ENCODE data around the gene POMT1. TPM values are rescaled to one million over a fixed set of nuclear protein-coding genes. Genes with fewer than 3 reads are reported as not detected.

Gene POMT1
- total RNA-seq, 2 donors from 2014 or later, result 36.5 to 59.5 TPM

GRCh38 chr9:131461166-131461565 lies 41.6 kb upstream of the POMT1 start:
- no peak overlapping the region for H3K4me3 ChIP-seq
- peaks cover 6 to 10% of the 10 kb centered on the region in 2 donors for H3K36me3 ChIP-seq
- H3K27ac ChIP-seq, result no peak overlapping the region
- no peaks in the 10 kb centered on the region for H3K9me3 ChIP-seq
- no peak for DNase-seq (ENCODE audit: low spot score)
- TF ChIP-seq, protein P1, sequence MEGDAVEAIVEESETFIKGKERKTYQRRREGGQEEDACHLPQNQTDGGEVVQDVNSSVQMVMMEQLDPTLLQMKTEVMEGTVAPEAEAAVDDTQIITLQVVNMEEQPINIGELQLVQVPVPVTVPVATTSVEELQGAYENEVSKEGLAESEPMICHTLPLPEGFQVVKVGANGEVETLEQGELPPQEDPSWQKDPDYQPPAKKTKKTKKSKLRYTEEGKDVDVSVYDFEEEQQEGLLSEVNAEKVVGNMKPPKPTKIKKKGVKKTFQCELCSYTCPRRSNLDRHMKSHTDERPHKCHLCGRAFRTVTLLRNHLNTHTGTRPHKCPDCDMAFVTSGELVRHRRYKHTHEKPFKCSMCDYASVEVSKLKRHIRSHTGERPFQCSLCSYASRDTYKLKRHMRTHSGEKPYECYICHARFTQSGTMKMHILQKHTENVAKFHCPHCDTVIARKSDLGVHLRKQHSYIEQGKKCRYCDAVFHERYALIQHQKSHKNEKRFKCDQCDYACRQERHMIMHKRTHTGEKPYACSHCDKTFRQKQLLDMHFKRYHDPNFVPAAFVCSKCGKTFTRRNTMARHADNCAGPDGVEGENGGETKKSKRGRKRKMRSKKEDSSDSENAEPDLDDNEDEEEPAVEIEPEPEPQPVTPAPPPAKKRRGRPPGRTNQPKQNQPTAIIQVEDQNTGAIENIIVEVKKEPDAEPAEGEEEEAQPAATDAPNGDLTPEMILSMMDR (IDR thresholded peaks at IDR 0.05), result no peak
- H3K27me3 ChIP-seq (replicated peaks; ENCODE audit: insufficient read depth), result no peaks in the 10 kb centered on the region
- 90% methylated on average over 1 of the region's 1 CpG for WGBS
- no peaks in the 10 kb centered on the region for H3K4me1 ChIP-seq (replicated peaks)
- intact Hi-C loops (cut with DNase I), result no loop called here

DNA sequence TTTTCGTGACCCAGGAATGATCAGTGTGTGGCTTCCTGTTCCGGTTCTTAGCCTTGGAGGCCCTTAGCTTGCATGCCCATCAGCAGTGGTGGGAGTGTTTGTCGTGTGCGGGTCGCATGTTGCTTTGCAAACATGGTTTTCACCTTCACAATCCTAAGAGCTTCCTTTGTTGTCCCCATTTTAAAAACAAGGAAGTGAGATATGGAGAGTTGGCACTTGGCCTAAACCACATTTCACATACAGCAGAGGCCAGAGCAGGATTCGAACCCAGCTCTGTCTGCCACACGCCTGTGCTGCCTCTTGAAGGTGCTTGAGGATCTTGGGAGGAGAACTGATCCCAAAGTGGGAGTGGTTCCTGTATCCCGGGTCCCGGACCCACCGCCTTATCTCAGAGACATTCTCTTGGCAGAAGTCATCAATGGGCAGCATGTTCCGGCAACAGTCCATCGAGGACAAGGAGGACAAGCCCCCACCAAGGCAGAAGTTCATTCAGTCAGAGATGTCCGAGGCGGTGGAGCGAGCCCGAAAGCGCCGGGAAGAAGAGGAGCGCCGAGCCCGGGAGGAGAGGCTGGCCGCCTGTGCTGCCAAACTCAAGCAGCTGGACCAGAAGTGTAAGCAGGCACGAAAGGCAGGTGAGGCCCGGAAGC lies 38.2 kb upstream of the POMT1 start:
- no peak overlapping the region for H3K27ac ChIP-seq
- WGBS, result 86% methylated on average over 24 of the region's 24 CpGs
- H3K36me3 ChIP-seq, result peaks cover 7 to 8% of the 10 kb centered on the region in 2 donors

GRCh38 chr9:131465401-131465800 lies 37.3 kb upstream of the POMT1 start:
- no peak overlapping the region for H3K4me3 ChIP-seq
- TF ChIP-seq POLR2AphosphoS5 (IDR thresholded peaks at IDR 0.05) (no peak), POLR2A (IDR thresholded peaks at IDR 0.05) (no peak)
- TF ChIP-seq, protein P1 (IDR thresholded peaks at IDR 0.05), result no peak
- intact Hi-C loops (cut with DNase I), result no loop called here
- no peaks in the 10 kb centered on the region for H3K27me3 ChIP-seq (replicated peaks; ENCODE audit: insufficient read depth)
- H3K4me1 ChIP-seq (replicated peaks), result peaks cover 9% of the 10 kb centered on the region
- no peaks in the 10 kb centered on the region for H3K9me3 ChIP-seq
- DNase-seq (ENCODE audit: low spot score), result no peak
- WGBS, result 85% methylated on average over 6 of the region's 6 CpGs
- H3K36me3 ChIP-seq, result peaks cover 8% of the 10 kb centered on the region in 2 donors
- no peak overlapping the region for H3K27ac ChIP-seq

More for the DNA sequence above, 38.2 kb upstream of the POMT1 start:
- intact Hi-C loops (cut with DNase I), result no loop called here
- TF ChIP-seq POLR2A (IDR thresholded peaks at IDR 0.05), result no peak
- no peak for TF ChIP-seq POLR2AphosphoS5 (IDR thresholded peaks at IDR 0.05)
- TF ChIP-seq, protein P1 (IDR thresholded peaks at IDR 0.05), result no peak
- H3K27me3 ChIP-seq (replicated peaks; ENCODE audit: insufficient read depth), result no peaks in the 10 kb centered on the region
- no peak for DNase-seq (ENCODE audit: low spot score)
- no peaks in the 10 kb centered on the region for H3K9me3 ChIP-seq
- H3K4me3 ChIP-seq, result no peak overlapping the region
- peaks cover 9% of the 10 kb centered on the region for H3K4me1 ChIP-seq (replicated peaks)

GRCh38 chr9:131467214-131467935 lies 35.3 kb upstream of the POMT1 start:
- no peaks in the 10 kb centered on the region for H3K9me3 ChIP-seq
- 70% methylated on average over 13 of the region's 13 CpGs for WGBS
- no peaks in the 10 kb centered on the region for H3K27me3 ChIP-seq (replicated peaks; ENCODE audit: insufficient read depth)
- peaks cover 9% of the 10 kb centered on the region for H3K4me1 ChIP-seq (replicated peaks)
- H3K4me3 ChIP-seq, result no peak overlapping the region
- DNase-seq (ENCODE audit: low spot score), result no peak
- H3K36me3 ChIP-seq, result peaks cover 8 to 18% of the 10 kb centered on the region in 2 donors
- TF ChIP-seq, protein P1 (IDR thresholded peaks at IDR 0.05), result no peak
- no peak for TF ChIP-seq POLR2A (IDR thresholded peaks at IDR 0.05)
- TF ChIP-seq POLR2AphosphoS5 (IDR thresholded peaks at IDR 0.05), result no peak
- intact Hi-C loops (cut with DNase I), result no loop called here
- no peak overlapping the region for H3K27ac ChIP-seq

DNA sequence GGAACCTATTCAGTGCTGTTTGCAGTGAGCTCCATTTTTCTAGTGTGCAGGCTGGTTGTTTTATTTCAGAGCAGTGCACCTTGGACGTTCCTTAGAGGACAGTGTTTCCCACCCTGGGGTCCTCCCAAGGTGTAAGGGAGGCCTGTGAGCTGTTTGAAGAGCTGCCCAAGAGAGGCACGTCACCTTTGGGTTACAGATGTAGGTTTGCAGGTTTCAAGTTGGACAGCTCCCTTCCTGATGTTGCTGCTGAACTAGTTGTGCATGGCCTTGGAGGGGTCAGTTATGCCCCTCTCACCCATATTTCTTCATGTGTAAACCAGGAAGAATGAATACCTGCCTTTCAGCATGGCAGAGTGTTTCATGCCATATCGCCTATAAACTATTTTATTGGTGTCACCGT lies 34.7 kb upstream of the POMT1 start:
- no peaks in the 10 kb centered on the region for H3K27me3 ChIP-seq (replicated peaks; ENCODE audit: insufficient read depth)
- no peak overlapping the region for H3K4me3 ChIP-seq
- peaks cover 8 to 21% of the 10 kb centered on the region in 2 donors for H3K36me3 ChIP-seq
- H3K4me1 ChIP-seq (replicated peaks), result peaks cover 9% of the 10 kb centered on the region
- no peak for DNase-seq (ENCODE audit: low spot score)
- no peak overlapping the region for H3K27ac ChIP-seq
- TF ChIP-seq POLR2A (IDR thresholded peaks at IDR 0.05) (no peak), POLR2AphosphoS5 (IDR thresholded peaks at IDR 0.05) (no peak)
- TF ChIP-seq, protein P1 (IDR thresholded peaks at IDR 0.05), result no peak
- intact Hi-C loops (cut with DNase I), result no loop called here
- no peaks in the 10 kb centered on the region for H3K9me3 ChIP-seq
- 77% methylated on average over 4 of the region's 4 CpGs for WGBS
